HG03097 (cell line): Measurements from ENCODE around the gene BAMBI.
"Not testable (repeated sequence)": the region's sequence is repeated elsewhere in the genome, so short reads cannot be mapped to it uniquely, and the experiment has no call there.

Experiments
- ATAC-seq: cut with Tn5 transposase; IDR thresholded peaks from one replicate; pipeline ENCODE4 v1.9.1; 2021; ENCODE audit not compliant: unreplicated experiment, low FRiP score

BAMBI gene

GRCh38 chr10:28676968-28677887, at the start of gene BAMBI:
TSS of gene BAMBI (plus strand) at chr10:28677521. CDS start at chr10:28677898, 377 bp downstream.
- ATAC-seq: peak; percentile 98

GRCh38 chr10:28628184-28628893, 49.0 kb upstream of the BAMBI start:
- ATAC-seq: no peak

- ATAC-seq: no peak
Observed at GRCh38 chr10:28631896-28632583, 45.3 kb upstream of the BAMBI start.

- no peak for ATAC-seq
Observed at GRCh38 chr10:28632584-28632945, 44.8 kb upstream of the BAMBI start.

GRCh38 chr10:28633750-28634149, 43.6 kb upstream of the BAMBI start:
- ATAC-seq: no peak

GRCh38 chr10:28637346-28637745, 40.0 kb upstream of the BAMBI start:
- ATAC-seq: no peak

- no peak for ATAC-seq
Observed at GRCh38 chr10:28638392-28638791, 38.9 kb upstream of the BAMBI start.

- ATAC-seq: no peak
Observed at GRCh38 chr10:28640551-28640950, 36.8 kb upstream of the BAMBI start.

- ATAC-seq: no peak
Observed at GRCh38 chr10:28644647-28645046, 32.7 kb upstream of the BAMBI start.

GRCh38 chr10:28652106-28652505, 25.2 kb upstream of the BAMBI start:
- no peak for ATAC-seq

- no peak for ATAC-seq
Observed at GRCh38 chr10:28652703-28653102, 24.6 kb upstream of the BAMBI start.

- ATAC-seq: not testable (repeated sequence)
Observed at GRCh38 chr10:28658824-28659223, 18.5 kb upstream of the BAMBI start.

GRCh38 chr10:28661035-28661434, 16.3 kb upstream of the BAMBI start:
- ATAC-seq: no peak

- peak; percentile 89 for ATAC-seq
Observed at GRCh38 chr10:28663576-28664368, 13.5 kb upstream of the BAMBI start.

GRCh38 chr10:28664369-28664740, 13.0 kb upstream of the BAMBI start:
- no peak for ATAC-seq

GRCh38 chr10:28666751-28667467, 10.4 kb upstream of the BAMBI start:
- ATAC-seq: no peak

- ATAC-seq: no peak
Observed at GRCh38 chr10:28668363-28669226, 8.7 kb upstream of the BAMBI start.

GRCh38 chr10:28669227-28670173, 7.8 kb upstream of the BAMBI start:
- no peak for ATAC-seq
